Endothelial cell of umbilical vein (primary cell): ENCODE measurements around the gene IFNA2.

ENCODE experiments used
- CTCF ChIP-seq, 2 donors: IDR thresholded peaks; 1 replicate in 1 of 2; 2 replicates in 1 of 2; pipeline ENCODE4 v1.5.1; 2011; ENCODE audit warnings: low read length in 2 of 2, mild to moderate bottlenecking in 2 of 2, moderate library complexity in 2 of 2, control low read depth in 1 of 2, inconsistent platforms in 1 of 2, low read depth in 1 of 2; ENCODE audit not compliant: insufficient read depth in 1 of 2; ENCODE audit errors: extremely low read depth in 1 of 2
- MYC ChIP-seq: IDR thresholded peaks from one replicate; pipeline ENCODE4 v1.6.1; 2011; ENCODE audit warnings: mild to moderate bottlenecking, low read depth, low read length

GRCh38 chr9:21367957-21368356, 17.2 kb downstream of the IFNA2 start, which contains the start of gene IFNA13:
- TF ChIP-seq CTCF (IDR thresholded peaks at IDR 0.05; ENCODE audit: extremely low read depth in 1 of 2, insufficient read depth in 1 of 2, low read depth in 1 of 2, low read length in 2 of 2) (no peak), MYC (no peak)
